GM21825 (cell line): ENCODE measurements around the gene KCNH5.
"Not testable (repeated sequence)": the region's sequence is repeated elsewhere in the genome, so short reads cannot be mapped to it uniquely, and the experiment has no call there.

Experiments used
- ATAC-seq: cut with Tn5 transposase; IDR thresholded peaks from one replicate; pipeline ENCODE4 v1.9.1; 2021; ENCODE audit warnings: mild to moderate bottlenecking, moderate library complexity; ENCODE audit not compliant: unreplicated experiment

KCNH5 gene

GRCh38 chr14:62886461-62886860, 158.8 kb downstream of the KCNH5 start:
- no peak for ATAC-seq

- no peak for ATAC-seq
Measured at GRCh38 chr14:62885451-62885850, 159.8 kb downstream of the KCNH5 start.

GRCh38 chr14:62882967-62883366, 162.3 kb downstream of the KCNH5 start:
- ATAC-seq = no peak

- no peak for ATAC-seq
Measured at GRCh38 chr14:62866376-62866775, 178.9 kb downstream of the KCNH5 start.

- no peak for ATAC-seq
Measured at GRCh38 chr14:62864588-62864987, 180.7 kb downstream of the KCNH5 start.

- ATAC-seq = not testable (repeated sequence)
Measured at GRCh38 chr14:62858011-62858410, 187.2 kb downstream of the KCNH5 start.

GRCh38 chr14:62854951-62855350, 190.3 kb downstream of the KCNH5 start:
- no peak for ATAC-seq

- ATAC-seq = no peak
Measured at GRCh38 chr14:62847168-62847567, 198.1 kb downstream of the KCNH5 start.

GRCh38 chr14:62844546-62844945, 200.7 kb downstream of the KCNH5 start:
- no peak for ATAC-seq

GRCh38 chr14:62824086-62824485, 221.2 kb downstream of the KCNH5 start:
- ATAC-seq = no peak

GRCh38 chr14:62819931-62820330, 225.3 kb downstream of the KCNH5 start:
- no peak for ATAC-seq

GRCh38 chr14:62807636-62808035, 237.6 kb downstream of the KCNH5 start:
- ATAC-seq = no peak

- ATAC-seq = no peak
Measured at GRCh38 chr14:62800577-62800976, 244.7 kb downstream of the KCNH5 start.

GRCh38 chr14:62796431-62796830, 248.8 kb downstream of the KCNH5 start:
- ATAC-seq = no peak

GRCh38 chr14:62792578-62792977, 252.7 kb downstream of the KCNH5 start:
- ATAC-seq = no peak

GRCh38 chr14:62781328-62781727, 263.9 kb downstream of the KCNH5 start:
- not testable (repeated sequence) for ATAC-seq

- no peak for ATAC-seq
Measured at GRCh38 chr14:62778852-62779251, 266.4 kb downstream of the KCNH5 start.

GRCh38 chr14:62778310-62778709, 266.9 kb downstream of the KCNH5 start:
- no peak for ATAC-seq

GRCh38 chr14:62777510-62777909, 267.7 kb downstream of the KCNH5 start:
- no peak for ATAC-seq

- ATAC-seq = no peak
Measured at GRCh38 chr14:62776300-62776699, 269.0 kb downstream of the KCNH5 start.

- ATAC-seq = no peak
Measured at GRCh38 chr14:62768753-62769152, 276.5 kb downstream of the KCNH5 start.

- ATAC-seq = no peak
Measured at GRCh38 chr14:62763951-62764350, 281.3 kb downstream of the KCNH5 start.

- ATAC-seq = no peak
Measured at GRCh38 chr14:62759796-62760195, 285.5 kb downstream of the KCNH5 start.

GRCh38 chr14:62746881-62747280, 298.4 kb downstream of the KCNH5 start:
- not testable (repeated sequence) for ATAC-seq
